A673 (cell line): ENCODE results near the gene CCDC73.

Source experiments
- EZH2 ChIP-seq: fragments of 200-600 bp; sonication (generic); IDR thresholded peaks from 2 replicates; pipeline ENCODE4 v1.6.1; 2017; ENCODE audit warnings: borderline replicate concordance, low read depth, mild to moderate bottlenecking, mixed read lengths, antibody characterized with exemption, low read length; ENCODE audit not compliant: poor library complexity, severe bottlenecking
- TF ChIP-seq, protein P1 (sequence below): fragments of 300-800, 200-600 bp; sonication (generic); conservative IDR thresholded peaks from 2 replicates; pipeline ENCODE4 v1.5.1; 2017; ENCODE audit warnings: low read depth, mild to moderate bottlenecking, antibody characterized with exemption, low read length, moderate library complexity, mixed read lengths

DNA sequence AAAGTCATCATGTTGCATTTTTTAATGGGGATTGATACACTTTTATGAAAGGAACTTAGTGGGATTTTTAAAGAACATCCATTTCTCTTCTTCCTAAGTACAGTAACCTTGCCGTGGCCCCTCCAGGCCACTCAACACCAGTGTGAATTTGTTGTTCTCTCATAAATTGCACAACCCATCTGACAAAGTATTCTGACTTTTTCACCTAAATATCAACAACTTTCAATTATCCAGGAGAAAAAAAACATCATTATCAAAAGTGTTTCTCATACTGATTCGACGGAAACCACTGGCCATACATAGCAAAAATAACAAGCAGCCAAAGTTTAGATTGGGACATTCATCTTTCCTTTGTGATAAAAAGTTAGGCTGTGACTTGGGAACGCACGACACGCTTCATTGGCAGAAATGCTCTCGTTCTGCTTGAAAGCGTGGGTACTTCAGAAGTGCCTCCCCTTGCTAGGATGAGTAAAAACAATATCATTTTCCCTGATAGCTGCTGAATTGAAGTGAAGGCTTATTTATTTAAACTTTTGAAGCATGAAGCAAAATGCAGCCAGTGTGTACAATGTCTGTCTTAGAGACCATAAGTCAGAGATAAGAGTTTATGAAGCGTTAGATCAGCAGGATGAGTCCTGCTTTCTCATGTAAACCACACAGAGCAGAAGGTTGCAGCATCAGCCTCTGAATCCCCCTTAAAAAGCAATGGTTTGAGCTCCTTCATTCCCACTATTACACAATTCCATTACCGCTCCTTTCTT, 231.4 kb downstream of the CCDC73 start:
- TF ChIP-seq, protein P1, sequence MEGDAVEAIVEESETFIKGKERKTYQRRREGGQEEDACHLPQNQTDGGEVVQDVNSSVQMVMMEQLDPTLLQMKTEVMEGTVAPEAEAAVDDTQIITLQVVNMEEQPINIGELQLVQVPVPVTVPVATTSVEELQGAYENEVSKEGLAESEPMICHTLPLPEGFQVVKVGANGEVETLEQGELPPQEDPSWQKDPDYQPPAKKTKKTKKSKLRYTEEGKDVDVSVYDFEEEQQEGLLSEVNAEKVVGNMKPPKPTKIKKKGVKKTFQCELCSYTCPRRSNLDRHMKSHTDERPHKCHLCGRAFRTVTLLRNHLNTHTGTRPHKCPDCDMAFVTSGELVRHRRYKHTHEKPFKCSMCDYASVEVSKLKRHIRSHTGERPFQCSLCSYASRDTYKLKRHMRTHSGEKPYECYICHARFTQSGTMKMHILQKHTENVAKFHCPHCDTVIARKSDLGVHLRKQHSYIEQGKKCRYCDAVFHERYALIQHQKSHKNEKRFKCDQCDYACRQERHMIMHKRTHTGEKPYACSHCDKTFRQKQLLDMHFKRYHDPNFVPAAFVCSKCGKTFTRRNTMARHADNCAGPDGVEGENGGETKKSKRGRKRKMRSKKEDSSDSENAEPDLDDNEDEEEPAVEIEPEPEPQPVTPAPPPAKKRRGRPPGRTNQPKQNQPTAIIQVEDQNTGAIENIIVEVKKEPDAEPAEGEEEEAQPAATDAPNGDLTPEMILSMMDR: no peak
- no peak for TF ChIP-seq EZH2
